GM12874 (cell line): ENCODE results near the gene TBRG4.

Experiments
- CTCF ChIP-seq: IDR thresholded peaks from 2 replicates; pipeline ENCODE4 v1.5.1; 2011; ENCODE audit warnings: low read depth, mild to moderate bottlenecking, control low read depth, low read length, moderate library complexity; ENCODE audit not compliant: insufficient read depth

Gene TBRG4

GRCh38 chr7:45052011-45052410, 59.5 kb downstream of the TBRG4 start:
- TF ChIP-seq CTCF, result no peak

GRCh38 chr7:45050198-45050597, 61.3 kb downstream of the TBRG4 start:
- no peak for TF ChIP-seq CTCF
